Right lobe of liver (tissue), 4 donors: ENCODE measurements around the gene PRSS33.

Experiments
- CTCF ChIP-seq, 4 donors: fragments of 200-600 bp in 3 of 4; fragments of 450-650 bp in 1 of 4; IDR thresholded peaks; one replicate each; pipeline versions ENCODE4 v1.5.1 to v1.8.0; 2016 to 2022; ENCODE audit warnings: antibody characterized with exemption in 4 of 4, mild to moderate bottlenecking in 2 of 4
- POLR2A ChIP-seq: fragments of 450-650 bp; IDR thresholded peaks from one replicate; pipeline ENCODE4 v1.6.1; 2017; ENCODE audit warnings: antibody characterized with exemption, mild to moderate bottlenecking
- donor health status: DM: no; HTN: no; CAD: no.
- donor health status: DM: no; HTN: no; CAD: no.
- donor health status: DM: no; HTN: yes; CAD: no.

- no peak for TF ChIP-seq CTCF (IDR thresholded peaks at IDR 0.05)
- no peak for TF ChIP-seq POLR2A
Measured at GRCh38 chr16:2804728-2805127, 17.4 kb upstream of the PRSS33 start.
